ENCODE data around the gene ACTL7A. TPM values are rescaled to one million over a fixed set of nuclear protein-coding genes. Genes with fewer than 3 reads are reported as not detected.

The ACTL7A gene
- total RNA-seq, 1 donor: not detected

DNA sequence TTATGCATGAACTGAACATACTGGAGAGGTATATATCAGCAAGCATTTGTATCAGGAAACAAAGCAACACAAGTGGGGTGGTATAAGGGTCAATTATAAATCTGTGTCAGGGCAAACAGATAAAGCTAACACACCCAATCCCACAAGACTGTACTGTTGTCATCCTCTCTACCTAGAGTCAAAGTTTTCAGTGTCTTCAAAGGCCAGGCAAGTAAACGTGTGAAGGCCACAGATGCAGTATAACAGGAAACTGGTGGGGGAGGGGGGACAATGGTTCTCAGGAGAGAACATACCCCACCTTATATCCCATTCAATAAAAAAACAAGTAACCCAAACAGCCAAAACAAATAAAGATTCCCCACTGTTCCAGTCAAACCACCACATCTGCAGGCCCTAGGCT is 49.8 kb downstream of the ACTL7A start:
- no peak overlapping the region for H3K4me3 ChIP-seq (ENCODE audit: insufficient read depth, low read length)

More for the DNA sequence above, 49.8 kb downstream of the ACTL7A start:
- Histone ChIP-seq H2AFZ (ENCODE audit: low read length) (no peak overlapping the region), H4K20me1 (ENCODE audit: insufficient read depth, low read length) (no peaks in the 10 kb centered on the region), H3K9me3 (ENCODE audit: low read depth, low read length) (no peaks in the 10 kb centered on the region), H3K79me2 (ENCODE audit: insufficient read depth, low read length) (no peaks in the 10 kb centered on the region), H3K4me1 (ENCODE audit: insufficient read depth, low read length) (no peaks in the 10 kb centered on the region), H3K4me2 (ENCODE audit: insufficient read depth, low read length) (no peak overlapping the region), H3K36me3 (ENCODE audit: insufficient read depth, low read length) (peaks cover 58% of the 10 kb centered on the region), H3K27ac (ENCODE audit: low read depth, low read length) (no peak overlapping the region), H3K27me3 (ENCODE audit: insufficient read depth, low read length) (no peaks in the 10 kb centered on the region)
- TF ChIP-seq, protein P1, sequence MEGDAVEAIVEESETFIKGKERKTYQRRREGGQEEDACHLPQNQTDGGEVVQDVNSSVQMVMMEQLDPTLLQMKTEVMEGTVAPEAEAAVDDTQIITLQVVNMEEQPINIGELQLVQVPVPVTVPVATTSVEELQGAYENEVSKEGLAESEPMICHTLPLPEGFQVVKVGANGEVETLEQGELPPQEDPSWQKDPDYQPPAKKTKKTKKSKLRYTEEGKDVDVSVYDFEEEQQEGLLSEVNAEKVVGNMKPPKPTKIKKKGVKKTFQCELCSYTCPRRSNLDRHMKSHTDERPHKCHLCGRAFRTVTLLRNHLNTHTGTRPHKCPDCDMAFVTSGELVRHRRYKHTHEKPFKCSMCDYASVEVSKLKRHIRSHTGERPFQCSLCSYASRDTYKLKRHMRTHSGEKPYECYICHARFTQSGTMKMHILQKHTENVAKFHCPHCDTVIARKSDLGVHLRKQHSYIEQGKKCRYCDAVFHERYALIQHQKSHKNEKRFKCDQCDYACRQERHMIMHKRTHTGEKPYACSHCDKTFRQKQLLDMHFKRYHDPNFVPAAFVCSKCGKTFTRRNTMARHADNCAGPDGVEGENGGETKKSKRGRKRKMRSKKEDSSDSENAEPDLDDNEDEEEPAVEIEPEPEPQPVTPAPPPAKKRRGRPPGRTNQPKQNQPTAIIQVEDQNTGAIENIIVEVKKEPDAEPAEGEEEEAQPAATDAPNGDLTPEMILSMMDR (IDR thresholded peaks at IDR 0.05; ENCODE audit: extremely low read depth, low read depth, low read length): no peak
- no peak for DNase-seq (ENCODE audit: insufficient read length, low spot score, missing footprints)

Small RNA genes lying within 50 kb of the gene (small RNA-seq; reads per million reads assigned to genes)
- not detected for gene AL359692.1

Other genes with a start within 250 kb of the ACTL7A start
- gene ACTL7B, start 6.3 kb upstream of the ACTL7A start, total RNA-seq: not detected in 2 replicates
- gene ELP1, start 71.9 kb downstream of the ACTL7A start, total RNA-seq: 23.0 and 24.2 TPM in 2 replicates
- 9.0 and 10.0 TPM in 2 replicates for gene ABITRAM, start 72.1 kb downstream of the ACTL7A start, total RNA-seq
- 99.0 and 118 TPM in 2 replicates for gene CTNNAL1, start 151.2 kb downstream of the ACTL7A start, total RNA-seq